ENCODE results near the gene INO80B. TPM values are rescaled to one million over a fixed set of nuclear protein-coding genes. Genes with fewer than 3 reads are reported as not detected.

The INO80B gene
- total RNA-seq, 1 donor from 2014 or later, result 8.7 TPM

DNA sequence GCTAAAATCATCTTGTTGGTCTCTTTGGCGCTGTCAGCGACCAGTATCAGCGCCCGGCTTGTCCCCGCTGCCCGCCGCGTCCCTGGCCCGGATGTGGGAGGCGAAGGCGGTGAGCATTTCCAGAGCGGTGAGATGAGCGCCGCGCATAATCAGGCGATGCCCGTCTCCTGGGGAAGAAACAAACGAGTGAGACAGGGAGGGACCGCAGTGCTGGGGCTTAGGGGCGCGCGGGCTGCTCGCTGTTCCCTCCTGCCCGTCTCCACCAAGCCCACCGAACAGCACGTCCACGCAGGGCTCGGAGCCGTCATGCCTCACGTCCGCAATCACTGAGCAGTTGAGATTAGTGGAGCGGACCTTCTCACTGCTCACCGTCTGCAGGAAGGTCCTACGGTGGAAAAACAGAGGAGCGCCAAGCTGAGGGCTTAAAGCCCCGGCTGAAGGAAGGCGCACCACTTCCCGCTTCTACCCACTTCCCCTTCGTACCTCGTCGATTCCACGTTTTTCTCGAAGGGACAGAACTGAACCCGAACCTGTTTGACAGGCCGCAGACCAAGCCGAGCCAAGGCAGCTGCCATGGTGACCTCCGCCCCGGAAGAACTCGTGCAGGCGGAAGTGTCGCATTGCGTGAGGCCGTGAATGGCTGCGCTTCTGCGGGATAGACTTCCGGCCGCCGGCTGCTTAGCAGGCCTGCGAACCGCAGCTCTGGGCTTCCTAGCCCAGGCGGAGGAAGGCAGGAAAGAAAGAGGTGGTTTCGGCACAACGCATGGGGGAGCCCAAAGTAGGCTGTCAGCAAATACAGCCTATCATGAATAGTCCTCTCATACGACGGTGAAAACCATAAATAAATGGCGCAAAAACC, 17.4 kb downstream of the INO80B start, which contains the start of gene MRPL53:
TSS of gene MRPL53 (minus strand) at position 595 of the 859 bp plus-strand sequence. CDS start at position 575, 20 bp downstream.
- H3K79me2 ChIP-seq (ENCODE audit: low read depth), result peaks cover 4% of the 10 kb centered on the region
- TF ChIP-seq EZH2phosphoT487 (IDR thresholded peaks at IDR 0.05) (peak; percentile 26), EZH2 (IDR thresholded peaks at IDR 0.05) (no peak)
- TF ChIP-seq, protein P1, sequence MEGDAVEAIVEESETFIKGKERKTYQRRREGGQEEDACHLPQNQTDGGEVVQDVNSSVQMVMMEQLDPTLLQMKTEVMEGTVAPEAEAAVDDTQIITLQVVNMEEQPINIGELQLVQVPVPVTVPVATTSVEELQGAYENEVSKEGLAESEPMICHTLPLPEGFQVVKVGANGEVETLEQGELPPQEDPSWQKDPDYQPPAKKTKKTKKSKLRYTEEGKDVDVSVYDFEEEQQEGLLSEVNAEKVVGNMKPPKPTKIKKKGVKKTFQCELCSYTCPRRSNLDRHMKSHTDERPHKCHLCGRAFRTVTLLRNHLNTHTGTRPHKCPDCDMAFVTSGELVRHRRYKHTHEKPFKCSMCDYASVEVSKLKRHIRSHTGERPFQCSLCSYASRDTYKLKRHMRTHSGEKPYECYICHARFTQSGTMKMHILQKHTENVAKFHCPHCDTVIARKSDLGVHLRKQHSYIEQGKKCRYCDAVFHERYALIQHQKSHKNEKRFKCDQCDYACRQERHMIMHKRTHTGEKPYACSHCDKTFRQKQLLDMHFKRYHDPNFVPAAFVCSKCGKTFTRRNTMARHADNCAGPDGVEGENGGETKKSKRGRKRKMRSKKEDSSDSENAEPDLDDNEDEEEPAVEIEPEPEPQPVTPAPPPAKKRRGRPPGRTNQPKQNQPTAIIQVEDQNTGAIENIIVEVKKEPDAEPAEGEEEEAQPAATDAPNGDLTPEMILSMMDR (IDR thresholded peaks at IDR 0.05), result no peak
- H4K20me1 ChIP-seq (ENCODE audit: low read depth), result no peaks in the 10 kb centered on the region
- no peaks in the 10 kb centered on the region for H3K27me3 ChIP-seq
- H3K4me1 Mint-ChIP-seq, result peaks cover 15% of the 10 kb centered on the region
- H3K36me3 ChIP-seq, result no peaks in the 10 kb centered on the region
- peaks cover 13% of the 10 kb centered on the region for H3K36me3 Mint-ChIP-seq
- peak within 1 kb of the TSS; percentile 19 for H3K9ac ChIP-seq
- H3K27ac ChIP-seq, result peak within 1 kb of the TSS; percentile 75
- peak within 1 kb of the TSS; percentile 97 for H3K4me2 ChIP-seq
- H2AFZ ChIP-seq (replicated peaks), result peak within 1 kb of the TSS; percentile 74
- H3K27ac Mint-ChIP-seq, result peak within 1 kb of the TSS; percentile 98
- peaks cover 9% of the 10 kb centered on the region for H3K27me3 Mint-ChIP-seq (ENCODE audit: insufficient read depth, low read depth)
- DNase-seq (ENCODE audit: low spot score), result peak; percentile 96
- no peaks in the 10 kb centered on the region for H3K9me3 Mint-ChIP-seq
- H3K9me3 ChIP-seq (ENCODE audit: low read depth), result no peaks in the 10 kb centered on the region
- peaks cover 11% of the 10 kb centered on the region for H3K4me1 ChIP-seq
- peaks cover 30% of the 10 kb centered on the region for H3F3A ChIP-seq (ENCODE audit: low read depth)
- peak within 1 kb of the TSS; percentile 63 for H3K4me3 ChIP-seq
- peak within 1 kb of the TSS; percentile 97 for H3K4me3 Mint-ChIP-seq

DNA sequence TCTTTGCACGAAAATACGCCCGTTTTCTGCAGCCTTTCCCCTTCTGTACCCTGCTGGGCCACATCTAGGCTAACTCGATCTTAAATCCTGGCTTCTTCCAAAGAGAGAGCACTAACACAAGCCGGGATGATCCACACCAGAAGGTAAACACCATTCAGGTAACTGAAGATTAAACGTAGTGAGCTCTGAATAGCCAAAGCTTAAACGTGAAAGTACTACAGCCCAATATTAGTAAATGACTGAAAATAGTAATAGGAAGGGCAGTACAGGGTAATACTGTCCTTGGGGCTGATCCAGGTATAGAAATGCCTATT, 18.0 kb downstream of the INO80B start:
- no peaks in the 10 kb centered on the region for H4K20me1 ChIP-seq (ENCODE audit: low read depth)
- no peaks in the 10 kb centered on the region for H3K27me3 ChIP-seq
- TF ChIP-seq, protein P1 (IDR thresholded peaks at IDR 0.05), result no peak
- TF ChIP-seq EZH2 (IDR thresholded peaks at IDR 0.05) (no peak), EZH2phosphoT487 (IDR thresholded peaks at IDR 0.05) (no peak)
- H3K4me2 ChIP-seq, result peak overlapping the region; percentile 97
- H3K27ac ChIP-seq, result peak overlapping the region; percentile 75
- H3K9me3 Mint-ChIP-seq, result no peaks in the 10 kb centered on the region
- H3K36me3 ChIP-seq, result no peaks in the 10 kb centered on the region
- peaks cover 4% of the 10 kb centered on the region for H3K79me2 ChIP-seq (ENCODE audit: low read depth)
- peak overlapping the region; percentile 97 for H3K4me3 Mint-ChIP-seq
- H3K9me3 ChIP-seq (ENCODE audit: low read depth), result no peaks in the 10 kb centered on the region
- H3K4me1 Mint-ChIP-seq, result peaks cover 15% of the 10 kb centered on the region
- peak overlapping the region; percentile 98 for H3K27ac Mint-ChIP-seq
- peak overlapping the region; percentile 12 for H2AFZ ChIP-seq (replicated peaks)
- peaks cover 11% of the 10 kb centered on the region for H3K4me1 ChIP-seq
- H3K27me3 Mint-ChIP-seq (ENCODE audit: insufficient read depth, low read depth), result peaks cover 9% of the 10 kb centered on the region
- H3K9ac ChIP-seq, result peak overlapping the region; percentile 19
- H3F3A ChIP-seq (ENCODE audit: low read depth), result peaks cover 27% of the 10 kb centered on the region
- H3K36me3 Mint-ChIP-seq, result peaks cover 17% of the 10 kb centered on the region
- DNase-seq (ENCODE audit: low spot score), result no peak
- peak overlapping the region; percentile 63 for H3K4me3 ChIP-seq

DNA sequence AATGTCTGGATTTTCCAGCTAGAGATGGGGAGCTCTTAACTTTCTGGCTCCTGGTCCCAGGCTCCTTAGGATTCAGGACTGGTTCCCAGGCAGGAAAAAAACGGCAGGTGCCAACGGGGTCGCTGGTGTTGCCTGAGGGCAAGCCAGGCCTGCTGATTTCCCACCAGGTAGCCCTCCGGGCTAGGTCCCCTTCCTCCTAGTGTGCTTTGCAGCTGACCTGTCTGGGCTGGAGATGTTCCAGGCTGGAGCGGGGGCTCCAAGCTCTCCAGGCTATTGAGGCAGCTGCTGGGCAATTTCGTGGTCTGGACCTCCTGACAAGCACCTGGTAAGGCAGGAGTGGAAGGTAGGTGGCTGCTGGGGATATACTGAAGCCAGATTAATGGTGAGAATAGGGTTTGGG, 19.6 kb downstream of the INO80B start:
- H3F3A ChIP-seq (ENCODE audit: low read depth), result peaks cover 27% of the 10 kb centered on the region
- H3K27me3 Mint-ChIP-seq (ENCODE audit: insufficient read depth, low read depth), result peaks cover 12% of the 10 kb centered on the region
- peaks cover 17% of the 10 kb centered on the region for H3K4me1 Mint-ChIP-seq
- DNase-seq (ENCODE audit: low spot score), result no peak
- H4K20me1 ChIP-seq (ENCODE audit: low read depth), result no peaks in the 10 kb centered on the region
- TF ChIP-seq EZH2phosphoT487 (IDR thresholded peaks at IDR 0.05) (no peak), EZH2 (IDR thresholded peaks at IDR 0.05) (no peak)
- TF ChIP-seq, protein P1 (IDR thresholded peaks at IDR 0.05), result no peak
- H3K27ac Mint-ChIP-seq, result no peak overlapping the region
- H3K36me3 ChIP-seq, result no peaks in the 10 kb centered on the region
- peaks cover 20% of the 10 kb centered on the region for H3K36me3 Mint-ChIP-seq
- no peak overlapping the region for H3K4me3 ChIP-seq
- H2AFZ ChIP-seq (replicated peaks), result no peak overlapping the region
- H3K9me3 ChIP-seq (ENCODE audit: low read depth), result no peaks in the 10 kb centered on the region
- H3K4me3 Mint-ChIP-seq, result peak overlapping the region; percentile 46
- no peak overlapping the region for H3K9ac ChIP-seq
- peaks cover 11% of the 10 kb centered on the region for H3K4me1 ChIP-seq
- no peak overlapping the region for H3K4me2 ChIP-seq
- H3K79me2 ChIP-seq (ENCODE audit: low read depth), result peaks cover 4% of the 10 kb centered on the region
- H3K9me3 Mint-ChIP-seq, result no peaks in the 10 kb centered on the region
- H3K27ac ChIP-seq, result no peak overlapping the region
- H3K27me3 ChIP-seq, result no peaks in the 10 kb centered on the region

Data from neural progenitor cell (in vitro differentiated cells).